ENCODE data around the gene HSPA1B.
A peak's percentile ranks its signal among the peaks of the same experiment; 100 is the strongest.

DNA sequence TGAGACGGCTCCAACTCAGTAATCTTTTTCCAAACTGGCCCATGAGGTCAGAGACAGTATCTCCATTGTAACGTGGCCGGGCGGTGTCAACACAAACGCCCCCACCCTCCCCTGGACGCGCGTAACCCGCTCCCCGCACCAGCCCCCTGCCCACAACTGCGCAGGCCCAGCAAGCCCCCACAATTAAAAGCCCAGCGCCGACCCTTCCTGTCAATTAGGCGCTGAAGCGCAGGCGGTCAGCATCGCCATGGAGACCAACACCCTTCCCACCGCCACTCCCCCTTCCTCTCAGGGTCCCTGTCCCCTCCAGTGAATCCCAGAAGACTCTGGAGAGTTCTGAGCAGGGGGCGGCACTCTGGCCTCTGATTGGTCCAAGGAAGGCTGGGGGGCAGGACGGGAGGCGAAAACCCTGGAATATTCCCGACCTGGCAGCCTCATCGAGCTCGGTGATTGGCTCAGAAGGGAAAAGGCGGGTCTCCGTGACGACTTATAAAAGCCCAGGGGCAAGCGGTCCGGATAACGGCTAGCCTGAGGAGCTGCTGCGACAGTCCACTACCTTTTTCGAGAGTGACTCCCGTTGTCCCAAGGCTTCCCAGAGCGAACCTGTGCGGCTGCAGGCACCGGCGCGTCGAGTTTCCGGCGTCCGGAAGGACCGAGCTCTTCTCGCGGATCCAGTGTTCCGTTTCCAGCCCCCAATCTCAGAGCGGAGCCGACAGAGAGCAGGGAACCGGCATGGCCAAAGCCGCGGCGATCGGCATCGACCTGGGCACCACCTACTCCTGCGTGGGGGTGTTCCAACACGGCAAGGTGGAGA is 12.3 kb upstream of the HSPA1B start, which contains the start of the genes HSPA1A and HSPA1L:
- TF ChIP-seq, protein P1, sequence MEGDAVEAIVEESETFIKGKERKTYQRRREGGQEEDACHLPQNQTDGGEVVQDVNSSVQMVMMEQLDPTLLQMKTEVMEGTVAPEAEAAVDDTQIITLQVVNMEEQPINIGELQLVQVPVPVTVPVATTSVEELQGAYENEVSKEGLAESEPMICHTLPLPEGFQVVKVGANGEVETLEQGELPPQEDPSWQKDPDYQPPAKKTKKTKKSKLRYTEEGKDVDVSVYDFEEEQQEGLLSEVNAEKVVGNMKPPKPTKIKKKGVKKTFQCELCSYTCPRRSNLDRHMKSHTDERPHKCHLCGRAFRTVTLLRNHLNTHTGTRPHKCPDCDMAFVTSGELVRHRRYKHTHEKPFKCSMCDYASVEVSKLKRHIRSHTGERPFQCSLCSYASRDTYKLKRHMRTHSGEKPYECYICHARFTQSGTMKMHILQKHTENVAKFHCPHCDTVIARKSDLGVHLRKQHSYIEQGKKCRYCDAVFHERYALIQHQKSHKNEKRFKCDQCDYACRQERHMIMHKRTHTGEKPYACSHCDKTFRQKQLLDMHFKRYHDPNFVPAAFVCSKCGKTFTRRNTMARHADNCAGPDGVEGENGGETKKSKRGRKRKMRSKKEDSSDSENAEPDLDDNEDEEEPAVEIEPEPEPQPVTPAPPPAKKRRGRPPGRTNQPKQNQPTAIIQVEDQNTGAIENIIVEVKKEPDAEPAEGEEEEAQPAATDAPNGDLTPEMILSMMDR (IDR thresholded peaks at IDR 0.05), result no peak
- TF ChIP-seq POLR2AphosphoS5 (IDR thresholded peaks at IDR 0.05; ENCODE audit: low read depth, low read length), result peak; percentile 100

All from Panc1 (cell line).